OCI-LY7 (cell line): ENCODE results near the gene CPSF7.

Experiments
- EZH2phosphoT487 ChIP-seq: fragments of 200-600 bp; sonication (generic); IDR thresholded peaks from 2 replicates; pipeline ENCODE4 v1.6.1; 2018; ENCODE audit warnings: low read depth, borderline replicate concordance, mild to moderate bottlenecking, mixed run types, antibody characterized with exemption, low read length, moderate library complexity, mixed read lengths
- TF ChIP-seq, protein P1 (sequence below): fragments of 200-600 bp; sonication (generic); conservative IDR thresholded peaks from 2 replicates; pipeline ENCODE4 v1.5.1; 2014; ENCODE audit warnings: mild to moderate bottlenecking, antibody characterized with exemption, low read length, moderate library complexity, mixed read lengths

GRCh38 chr11:61406991-61407728, 22.6 kb downstream of the CPSF7 start:
- TF ChIP-seq, protein P1, sequence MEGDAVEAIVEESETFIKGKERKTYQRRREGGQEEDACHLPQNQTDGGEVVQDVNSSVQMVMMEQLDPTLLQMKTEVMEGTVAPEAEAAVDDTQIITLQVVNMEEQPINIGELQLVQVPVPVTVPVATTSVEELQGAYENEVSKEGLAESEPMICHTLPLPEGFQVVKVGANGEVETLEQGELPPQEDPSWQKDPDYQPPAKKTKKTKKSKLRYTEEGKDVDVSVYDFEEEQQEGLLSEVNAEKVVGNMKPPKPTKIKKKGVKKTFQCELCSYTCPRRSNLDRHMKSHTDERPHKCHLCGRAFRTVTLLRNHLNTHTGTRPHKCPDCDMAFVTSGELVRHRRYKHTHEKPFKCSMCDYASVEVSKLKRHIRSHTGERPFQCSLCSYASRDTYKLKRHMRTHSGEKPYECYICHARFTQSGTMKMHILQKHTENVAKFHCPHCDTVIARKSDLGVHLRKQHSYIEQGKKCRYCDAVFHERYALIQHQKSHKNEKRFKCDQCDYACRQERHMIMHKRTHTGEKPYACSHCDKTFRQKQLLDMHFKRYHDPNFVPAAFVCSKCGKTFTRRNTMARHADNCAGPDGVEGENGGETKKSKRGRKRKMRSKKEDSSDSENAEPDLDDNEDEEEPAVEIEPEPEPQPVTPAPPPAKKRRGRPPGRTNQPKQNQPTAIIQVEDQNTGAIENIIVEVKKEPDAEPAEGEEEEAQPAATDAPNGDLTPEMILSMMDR = no peak
- no peak for TF ChIP-seq EZH2phosphoT487
